HepG2 (cell line): ENCODE results near the gene FBXL13. TPM values are rescaled to one million over a fixed set of nuclear protein-coding genes. Genes with fewer than 3 reads are reported as not detected.

ENCODE experiments used
- ATAC-seq: fragments of 200-7000 bp; cut with Tn5 transposase; 3 replicates; pipeline ENCODE4 v1.9.1; 2020; ENCODE audit warnings: mild to moderate bottlenecking, moderate library complexity
- BruUV-seq: library from RNA; stranded (reverse); fragments of 400-500 nt; replicated peaks from 2 replicates; lab custom pipeline; 2021; lab: Mats Ljungman, UMichigan
- CTCF ChIA-PET: fragments of 300-600 bp; formaldehyde crosslinking; extraction: SDS; loops from one replicate; lab custom pipeline; 2021; ENCODE audit warnings: low total read pairs, inconsistent platforms, low intra/inter-chr PET ratio; lab: Yijun Ruan, JAX
- POLR2A ChIA-PET: fragments of 350-600 bp; sonication (Branson Sonifier 250); formaldehyde crosslinking; loops from one replicate; lab custom pipeline; 2020; ENCODE audit warnings: antibody characterized with exemption, inconsistent platforms; lab: Yijun Ruan, JAX
- DNase-seq: peaks from one replicate; pipeline ENCODE4 v3.0.0-alpha.2; 2015; ENCODE audit warnings: low spot score
- FAIRE-seq: peaks from 3 replicates; lab custom pipeline; 2011; peaks lifted over from hg19 to GRCh38; lab: Jason Lieb, UNC
- H2AFZ ChIP-seq: one replicate; pipeline ENCODE4 v1.6.1; 2011; ENCODE audit warnings: low read length, inconsistent platforms
- H3K27ac ChIP-seq: fragments of 300-600 bp; 3 replicates; pipeline ENCODE4 v1.8.0; 2011; ENCODE audit warnings: mixed run types, mild to moderate bottlenecking, mixed read lengths, low read length, inconsistent platforms; ENCODE audit not compliant: insufficient read depth; ENCODE audit errors: extremely low read length
- H3K27me3 ChIP-seq, 2 experiments: fragments of 200-600 bp in 1 of 2; 2 replicates in 1 of 2; 3 replicates in 1 of 2; pipeline versions ENCODE4 v1.6.0 to v1.8.0; 2011; ENCODE audit warnings: low read length in 2 of 2, mild to moderate bottlenecking in 2 of 2, moderate library complexity in 2 of 2, inconsistent platforms in 1 of 2; ENCODE audit not compliant: insufficient read depth in 2 of 2, control insufficient read depth in 1 of 2
- H3K36me3 ChIP-seq, 2 experiments: fragments of 200-600 bp in 1 of 2; replicated peaks in 1 of 2; 2 replicates in 1 of 2; 3 replicates in 1 of 2; pipeline versions ENCODE4 v1.5.1 to v1.8.0; 2011; ENCODE audit warnings: low read length in 2 of 2, inconsistent platforms in 1 of 2; ENCODE audit not compliant: insufficient read depth in 2 of 2, control insufficient read depth in 1 of 2
- H3K4me1 ChIP-seq: 2 replicates; pipeline ENCODE4 v1.5.1; 2012; ENCODE audit warnings: low read length, inconsistent platforms; ENCODE audit not compliant: insufficient read depth
- H3K4me2 ChIP-seq: 2 replicates; pipeline ENCODE4 v1.6.0; 2011; ENCODE audit warnings: low read depth, low read length, inconsistent platforms
- H3K4me3 ChIP-seq, 3 experiments: fragments of 200-600 bp in 1 of 3; sonication (generic), shearing (Covaris generic) in 1 of 3; replicated peaks in 1 of 3; 2 replicates each; pipeline ENCODE4 v1.5.1; 2011 to 2016; ENCODE audit warnings: low read length in 3 of 3, inconsistent platforms in 2 of 3, low read depth in 2 of 3, mild to moderate bottlenecking in 2 of 3, control low read depth in 1 of 3, mixed read lengths in 1 of 3; ENCODE audit not compliant: insufficient read depth in 1 of 3
- H3K79me2 ChIP-seq: one replicate; pipeline ENCODE4 v1.6.1; 2011; ENCODE audit warnings: low read length, inconsistent platforms; ENCODE audit not compliant: insufficient read depth
- H3K9ac ChIP-seq: 2 replicates; pipeline ENCODE4 v1.6.0; 2011; ENCODE audit warnings: mild to moderate bottlenecking, low read depth, low read length, inconsistent platforms; ENCODE audit not compliant: insufficient read depth
- H3K9me3 ChIP-seq: 2 replicates; pipeline ENCODE4 v1.5.1; 2012; ENCODE audit warnings: mild to moderate bottlenecking, low read length
- H4K20me1 ChIP-seq: 2 replicates; pipeline ENCODE4 v1.6.0; 2011; ENCODE audit warnings: inconsistent platforms, mild to moderate bottlenecking, low read length, moderate library complexity; ENCODE audit not compliant: insufficient read depth
- HDAC2 ChIP-seq: sonication (generic); formaldehyde crosslinking; IDR thresholded peaks from 2 replicates; pipeline ENCODE4 v1.4.0; 2020; ENCODE audit warnings: missing genetic modification reagents
- HIC2 ChIP-seq: sonication (generic); formaldehyde crosslinking; IDR thresholded peaks from 2 replicates; pipeline ENCODE4 v1.9.0; 2022; ENCODE audit warnings: low read depth, missing genetic modification reagents
- HNF4A ChIP-seq: sonication (generic); formaldehyde crosslinking; IDR thresholded peaks from 2 replicates; pipeline ENCODE4 v1.4.0; 2020; ENCODE audit warnings: missing genetic modification reagents
- IKZF4 ChIP-seq: sonication (generic); formaldehyde crosslinking; IDR thresholded peaks from 2 replicates; pipeline ENCODE4 v1.5.1; 2020; ENCODE audit warnings: borderline replicate concordance, mild to moderate bottlenecking, low read depth, missing genetic modification reagents; ENCODE audit errors: not compliant biosample characterization
- KDM1A ChIP-seq: IDR thresholded peaks from 2 replicates; pipeline ENCODE4 v1.6.1; 2016; ENCODE audit warnings: missing compliant biosample characterization
- MAFK ChIP-seq, 2 experiments: IDR thresholded peaks in 1 of 2; conservative IDR thresholded peaks in 1 of 2; 2 replicates each; pipeline ENCODE4 v1.6.1; 2011; ENCODE audit warnings: improper control_type of control experiment in 2 of 2, low read length in 2 of 2
- NFE2L1 ChIP-seq: sonication (generic); formaldehyde crosslinking; IDR thresholded peaks from 2 replicates; pipeline ENCODE4 v1.4.0; 2020; ENCODE audit warnings: missing genetic modification reagents, mild to moderate bottlenecking, borderline replicate concordance
- REL ChIP-seq: sonication (generic); formaldehyde crosslinking; conservative IDR thresholded peaks from 2 replicates; pipeline ENCODE4 v1.8.0; 2022; ENCODE audit warnings: mild to moderate bottlenecking, missing genetic modification reagents, moderate library complexity
- RFXAP ChIP-seq: sonication (generic); formaldehyde crosslinking; IDR thresholded peaks from 2 replicates; pipeline ENCODE4 v1.4.0; 2020; ENCODE audit warnings: missing genetic modification reagents, borderline replicate concordance
- TRAFD1 ChIP-seq: sonication (generic); formaldehyde crosslinking; IDR thresholded peaks from 2 replicates; pipeline ENCODE4 v1.5.1; 2020; ENCODE audit warnings: missing genetic modification reagents, mild to moderate bottlenecking, borderline replicate concordance
- ZBTB43 ChIP-seq: sonication (generic); formaldehyde crosslinking; conservative IDR thresholded peaks from 2 replicates; pipeline ENCODE4 v1.4.0; 2020; ENCODE audit warnings: missing genetic modification reagents
- ZFP1 ChIP-seq: IDR thresholded peaks from 2 replicates; pipeline ENCODE4 v1.6.1; 2016
- ZFY ChIP-seq: sonication (generic); formaldehyde crosslinking; IDR thresholded peaks from 2 replicates; pipeline ENCODE4 v1.4.0; 2020; ENCODE audit warnings: missing genetic modification reagents
- ZKSCAN8 ChIP-seq: IDR thresholded peaks from 2 replicates; pipeline ENCODE4 v1.6.1; 2016; ENCODE audit warnings: borderline replicate concordance, missing genetic modification reagents, missing compliant biosample characterization
- ZNF282 ChIP-seq: fragments of 450-650 bp; IDR thresholded peaks from 2 replicates; pipeline ENCODE4 v1.6.1; 2018; ENCODE audit not compliant: partially characterized antibody
- WGBS: methylation state at CpG from one replicate; pipeline ENCODE4 v1.1.6; 2017; ENCODE audit warnings: low lambda C conversion rate; 5-methylcytosine and 5-hydroxymethylcytosine counted together
- in situ Hi-C: cut with HindIII; loops from 2 replicates; pipeline ENCODE4 v1.10.0; 2017; ENCODE audit warnings: low pct_unique_long_range_greater_than_20kb; ENCODE audit not compliant: extremely low pct_ligation_motif_present
- intact Hi-C: fragments of 100-400 bp; cut with micrococcal nuclease; formaldehyde crosslinking; loops from one replicate; pipeline ENCODE4 v1.10.0; 2022; ENCODE audit not compliant: unreplicated experiment
- polyA plus RNA-seq, 8 experiments: library from polyadenylated mRNA; depleted of rRNA in 3 of 8; stranded (reverse) in 7 of 8; unstranded in 1 of 8; fragments of >200 nt; fragmentation: Illumina TruSeq in 4 of 8; extraction: Trizol in 4 of 8; gene quantifications; 2 replicates each; pipeline versions ENCODE4 v1.2.1 to v1.2.3, GENCODE V29; 2011 to 2016; ENCODE audit warnings: low read depth in 4 of 8, missing spikeins in 1 of 8, mixed read lengths in 1 of 8; ENCODE audit not compliant: insufficient read depth in 1 of 8
- total RNA-seq, 5 experiments: library from RNA; depleted of rRNA; stranded (reverse); fragments of >200 nt; fragmentation: Illumina TruSeq; extraction: Trizol; gene quantifications; 2 replicates each; pipeline ENCODE4 v1.2.3, GENCODE V29; 2016; ENCODE audit warnings: low read depth in 1 of 5

Gene FBXL13
- total and polyA plus RNA-seq, 2 of the 13 experiments (the other 11 are each of a cell fraction or from before 2014, with no cell fraction given) = 0.24 to 0.77 TPM

- TF ChIP-seq REL (CRISPR knock-in tag) = no peak
- no peak for TF ChIP-seq HDAC2
- no peak for TF ChIP-seq MAFK (conservative IDR thresholded peaks at IDR 0.05 in 1 of 2, IDR thresholded peaks at IDR 0.05 in 1 of 2; ENCODE audit: low read length in 2 of 2)
- TF ChIP-seq NFE2L1 (CRISPR knock-in tag) = no peak
- TF ChIP-seq ZNF282 = no peak
- no peak for TF ChIP-seq HNF4A (CRISPR knock-in tag)
- no peak for TF ChIP-seq RFXAP (CRISPR knock-in tag)
- TF ChIP-seq ZFP1 (CRISPR knock-in tag) = no peak
- no peak for TF ChIP-seq IKZF4 (CRISPR knock-in tag)
- Histone ChIP-seq H3K9ac (no peak overlapping the region), H3K27ac (no peak overlapping the region), H3K27me3 (peaks cover 0 to 1% of the 10 kb centered on the region in 2 experiments; a peak in 1 of 5 replicates), H2AFZ (no peak overlapping the region), H3K4me1 (no peaks in the 10 kb centered on the region), H3K4me2 (no peak overlapping the region), H3K79me2 (no peaks in the 10 kb centered on the region), H3K36me3 (no peaks in the 10 kb centered on the region), H3K4me3 (no peak overlapping the region), H3K9me3 (no peaks in the 10 kb centered on the region), H4K20me1 (no peaks in the 10 kb centered on the region)
- intact Hi-C loops (no loop called here), in situ Hi-C loops (no loop called here)
- ATAC-seq (no peak), FAIRE-seq (no peak), DNase-seq (no peak)
- ChIA-PET CTCF (no interaction called here), POLR2A (no interaction called here)
- WGBS = 52% methylated on average over 3 of the region's 3 CpGs
- BruUV-seq = no TSS peak
Measured at GRCh38 chr7:102934701-102935100, 139.9 kb downstream of the FBXL13 start.

GRCh38 chr7:102934239-102934638 is 140.4 kb downstream of the FBXL13 start:
- H3K27ac ChIP-seq = no peak overlapping the region
- CTCF ChIA-PET = no interaction called here
- H3K36me3 ChIP-seq = no peaks in the 10 kb centered on the region
- in situ Hi-C loops = no loop called here
- 48% methylated on average over 8 of the region's 8 CpGs for WGBS
- no peak overlapping the region for H3K4me2 ChIP-seq
- no peaks in the 10 kb centered on the region for H3K9me3 ChIP-seq
- no peaks in the 10 kb centered on the region for H4K20me1 ChIP-seq
- H2AFZ ChIP-seq = no peak overlapping the region
- POLR2A ChIA-PET = no interaction called here
- H3K9ac ChIP-seq = no peak overlapping the region
- ATAC-seq (no peak), FAIRE-seq (no peak), DNase-seq (no peak)
- no TSS peak for BruUV-seq
- intact Hi-C loops = no loop called here
- H3K27me3 ChIP-seq = peaks cover 0 to 1% of the 10 kb centered on the region in 2 experiments; a peak in 1 of 5 replicates
- H3K4me1 ChIP-seq = no peaks in the 10 kb centered on the region
- H3K79me2 ChIP-seq = no peaks in the 10 kb centered on the region
- H3K4me3 ChIP-seq = no peak overlapping the region
- TF ChIP-seq ZBTB43 (CRISPR knock-in tag) (no peak), TRAFD1 (CRISPR knock-in tag) (no peak), ZKSCAN8 (no peak), ZFY (CRISPR knock-in tag) (no peak), HIC2 (CRISPR knock-in tag) (no peak), HDAC2 (no peak), KDM1A (CRISPR knock-in tag) (no peak)
